BLaER1 (cell line): Measurements from ENCODE around the gene MFRP.

ENCODE experiments used
- H3K27ac ChIP-seq: shearing (Covaris generic); formaldehyde crosslinking; 2 replicates; pipeline ENCODE4 v1.8.1; 2022
- H3K27me3 ChIP-seq: shearing (Covaris generic); formaldehyde crosslinking; 2 replicates; pipeline ENCODE4 v1.8.1; 2022
- H3K36me3 ChIP-seq: shearing (Covaris generic); formaldehyde crosslinking; 2 replicates; pipeline ENCODE4 v1.8.1; 2022
- H3K4me1 ChIP-seq: shearing (Covaris generic); formaldehyde crosslinking; 2 replicates; pipeline ENCODE4 v1.8.1; 2022
- H3K4me2 ChIP-seq: shearing (Covaris generic); formaldehyde crosslinking; 2 replicates; pipeline ENCODE4 v1.8.1; 2022
- H3K4me3 ChIP-seq: shearing (Covaris generic); formaldehyde crosslinking; 2 replicates; pipeline ENCODE4 v1.8.1; 2022
- H3K9ac ChIP-seq: shearing (Covaris generic); formaldehyde crosslinking; 2 replicates; pipeline ENCODE4 v1.8.1; 2022
- H3K9me3 ChIP-seq: shearing (Covaris generic); formaldehyde crosslinking; 2 replicates; pipeline ENCODE4 v1.8.1; 2022
- H4K20me1 ChIP-seq: shearing (Covaris generic); formaldehyde crosslinking; 2 replicates; pipeline ENCODE4 v1.8.1; 2022
- Cebpa-rat ChIP-seq: shearing (Covaris generic); IDR thresholded peaks from 2 replicates; pipeline ENCODE4 v1.8.1; 2022

MFRP gene

DNA sequence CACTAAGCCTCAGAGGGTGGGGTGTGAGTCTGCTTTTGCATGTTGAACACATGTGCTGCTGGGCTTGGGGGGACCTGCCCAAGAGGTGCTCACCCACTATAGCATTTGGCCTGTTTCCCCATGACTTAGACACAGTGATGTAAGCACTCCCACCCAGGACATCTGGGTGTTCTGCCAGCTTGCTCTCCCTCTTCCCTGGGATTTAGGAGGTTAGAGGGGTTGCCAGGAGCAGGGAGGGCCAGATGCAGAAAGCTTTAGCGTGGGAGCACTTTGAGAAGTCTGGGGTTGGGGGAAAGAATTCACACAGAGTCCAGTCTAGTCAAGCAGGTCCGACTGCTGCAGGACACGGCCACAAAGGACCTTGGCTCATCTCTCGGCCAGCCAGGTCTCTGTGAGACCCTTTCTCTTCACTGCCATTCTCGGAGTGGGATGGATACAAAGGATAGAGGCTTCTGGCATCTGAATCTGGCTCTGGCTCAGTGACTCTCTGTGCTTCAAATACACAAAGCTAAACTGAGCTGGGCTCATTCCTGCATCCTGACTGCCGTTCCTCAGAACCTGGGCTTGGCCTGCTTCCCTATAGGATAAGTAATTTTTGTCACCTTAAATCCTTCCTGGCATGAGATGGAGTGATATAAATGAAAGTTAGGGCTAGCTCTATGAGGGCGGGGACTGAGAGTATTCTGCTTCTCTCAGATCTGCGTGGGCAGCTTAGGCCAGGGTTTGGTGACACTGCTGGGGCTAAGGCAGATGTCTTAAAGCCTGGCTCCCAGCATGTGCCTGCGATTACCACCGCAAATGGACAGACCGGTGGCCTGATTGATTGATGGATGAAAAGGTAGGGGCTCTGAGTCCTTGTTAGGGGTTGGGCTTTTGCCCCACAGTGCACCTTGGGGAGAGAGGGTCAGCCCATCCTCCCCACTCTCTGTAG lies 20.4 kb upstream of the MFRP start:
- Histone ChIP-seq H3K4me3 (no peak overlapping the region), H3K27ac (no peak overlapping the region), H3K27me3 (peaks cover 22% of the 10 kb centered on the region), H3K36me3 (no peaks in the 10 kb centered on the region), H3K4me1 (peaks cover 88% of the 10 kb centered on the region), H3K9me3 (no peaks in the 10 kb centered on the region), H3K9ac (no peak overlapping the region), H3K4me2 (peak overlapping the region; percentile 66), H4K20me1 (0 out of 2 replicates have a peak, but pooled peaks cover 8% of the 10 kb centered on the region)
- TF ChIP-seq Cebpa-rat, result no peak

DNA sequence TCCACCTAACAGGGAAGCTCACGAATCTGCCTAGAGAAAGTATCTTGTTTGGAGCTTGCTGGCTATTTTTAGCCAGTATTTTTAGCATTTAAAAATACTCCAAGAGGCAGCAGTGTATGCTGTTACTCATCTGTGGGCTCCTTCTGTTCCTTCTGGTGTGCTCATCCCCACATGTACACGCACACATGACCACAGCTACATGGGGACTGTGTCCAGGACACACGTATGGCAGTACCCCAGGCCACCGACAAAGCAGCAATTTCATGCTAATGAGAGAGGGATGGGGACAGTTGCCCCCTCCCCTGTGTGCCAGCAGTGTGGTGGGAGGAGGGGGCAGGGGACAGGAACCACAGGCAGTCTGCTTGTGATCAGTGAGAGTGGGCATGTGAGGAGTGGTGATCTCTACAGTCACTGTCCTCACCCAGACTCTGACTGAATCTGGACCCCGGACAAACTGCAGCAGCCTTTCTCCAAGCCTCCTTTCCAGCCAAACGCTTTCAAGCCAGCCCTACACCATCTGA lies 18.6 kb upstream of the MFRP start:
- Histone ChIP-seq H3K4me3 (no peak overlapping the region), H3K4me2 (peak overlapping the region; percentile 83), H3K27ac (no peak overlapping the region), H3K9ac (no peak overlapping the region), H3K9me3 (no peaks in the 10 kb centered on the region), H3K27me3 (peaks cover 22% of the 10 kb centered on the region), H4K20me1 (0 out of 2 replicates have a peak, but pooled peaks cover 8% of the 10 kb centered on the region), H3K36me3 (no peaks in the 10 kb centered on the region), H3K4me1 (peaks cover 88% of the 10 kb centered on the region)
- no peak for TF ChIP-seq Cebpa-rat

GRCh38 chr11:119363851-119364590 lies 17.5 kb upstream of the MFRP start:
- Histone ChIP-seq H3K9ac (no peak overlapping the region; the same call in 1 of the 2 replicates), H3K4me1 (peaks cover 89% of the 10 kb centered on the region), H3K27ac (0 out of 2 replicates have a peak overlapping the region, but pooled peaks have one; percentile 35), H3K27me3 (peaks cover 22% of the 10 kb centered on the region), H3K4me3 (peak overlapping the region; percentile 64), H4K20me1 (0 out of 2 replicates have a peak, but pooled peaks cover 8% of the 10 kb centered on the region), H3K36me3 (peaks cover under 1% of the 10 kb centered on the region; the same call in 1 of the 2 replicates), H3K9me3 (no peaks in the 10 kb centered on the region), H3K4me2 (peak overlapping the region; percentile 83)
- TF ChIP-seq Cebpa-rat, result no peak

GRCh38 chr11:119363081-119363850 lies 16.8 kb upstream of the MFRP start:
- Histone ChIP-seq H3K9ac (no peak overlapping the region; the same call in 1 of the 2 replicates), H3K36me3 (peaks cover 8% of the 10 kb centered on the region), H3K27ac (no peak overlapping the region), H3K27me3 (peaks cover 22% of the 10 kb centered on the region), H4K20me1 (0 out of 2 replicates have a peak, but pooled peaks cover 8% of the 10 kb centered on the region), H3K4me2 (peak overlapping the region; percentile 83), H3K9me3 (no peaks in the 10 kb centered on the region), H3K4me3 (peak overlapping the region; percentile 64), H3K4me1 (peaks cover 84% of the 10 kb centered on the region)
- no peak for TF ChIP-seq Cebpa-rat

GRCh38 chr11:119362741-119363080 lies 16.2 kb upstream of the MFRP start:
- Histone ChIP-seq H4K20me1 (0 out of 2 replicates have a peak, but pooled peaks cover 8% of the 10 kb centered on the region), H3K9ac (no peak overlapping the region), H3K4me2 (peak overlapping the region; percentile 83), H3K36me3 (peaks cover 14% of the 10 kb centered on the region), H3K27me3 (peaks cover 22% of the 10 kb centered on the region), H3K27ac (no peak overlapping the region), H3K4me1 (peaks cover 84% of the 10 kb centered on the region), H3K4me3 (peak overlapping the region; percentile 64), H3K9me3 (no peaks in the 10 kb centered on the region)
- TF ChIP-seq Cebpa-rat, result no peak

GRCh38 chr11:119361941-119362725 lies 15.6 kb upstream of the MFRP start:
- Histone ChIP-seq H3K4me1 (peaks cover 80% of the 10 kb centered on the region), H4K20me1 (0 out of 2 replicates have a peak, but pooled peaks cover 8% of the 10 kb centered on the region), H3K27me3 (peaks cover 22% of the 10 kb centered on the region), H3K36me3 (peaks cover 17% of the 10 kb centered on the region), H3K4me3 (no peak overlapping the region), H3K9ac (peak overlapping the region; percentile 24; the same call in 1 of the 2 replicates), H3K9me3 (no peaks in the 10 kb centered on the region), H3K4me2 (peak overlapping the region; percentile 83), H3K27ac (no peak overlapping the region)
- TF ChIP-seq Cebpa-rat, result no peak

- H3K4me3 ChIP-seq, result 0 out of 2 replicates have a peak overlapping the region, but pooled peaks have one; percentile 36
- no peak for TF ChIP-seq Cebpa-rat
- no peaks in the 10 kb centered on the region for H3K9me3 ChIP-seq
- H3K27ac ChIP-seq, result no peak overlapping the region
- H3K4me2 ChIP-seq, result peak overlapping the region; percentile 83
- H3K36me3 ChIP-seq, result peaks cover 17% of the 10 kb centered on the region
- peaks cover 76% of the 10 kb centered on the region for H3K4me1 ChIP-seq
- 0 out of 2 replicates have a peak, but pooled peaks cover 8% of the 10 kb centered on the region for H4K20me1 ChIP-seq
- peak overlapping the region; percentile 63; the same call in 1 of the 2 replicates for H3K9ac ChIP-seq
- H3K27me3 ChIP-seq, result peaks cover 22% of the 10 kb centered on the region
These were observed 14.7 kb upstream of the MFRP start for GRCh38 chr11:119361056-119361787.
